HepG2 (cell line): ENCODE measurements around the gene RAPH1. TPM values are rescaled to one million over a fixed set of nuclear protein-coding genes. Genes with fewer than 3 reads are reported as not detected.

Experiments
- AGO1 ChIP-seq: fragments of 200-400 bp; formaldehyde crosslinking; IDR thresholded peaks from 2 replicates; pipeline ENCODE4 v1.6.1; 2017; ENCODE audit warnings: mild to moderate bottlenecking, low read depth, low read length, moderate library complexity; ENCODE audit not compliant: poor library complexity, severe bottlenecking
- ATM ChIP-seq: fragments of 450-650 bp; IDR thresholded peaks from 2 replicates; pipeline ENCODE4 v1.7.1; 2017; ENCODE audit warnings: mild to moderate bottlenecking, borderline replicate concordance
- ATRX ChIP-seq: sonication (generic); formaldehyde crosslinking; IDR thresholded peaks from 2 replicates; pipeline ENCODE4 v1.4.0; 2020; ENCODE audit warnings: missing genetic modification reagents, borderline replicate concordance
- HNF4A ChIP-seq: sonication (generic); formaldehyde crosslinking; IDR thresholded peaks from 2 replicates; pipeline ENCODE4 v1.4.0; 2020; ENCODE audit warnings: missing genetic modification reagents
- JARID2 ChIP-seq: sonication (generic); formaldehyde crosslinking; IDR thresholded peaks from 2 replicates; pipeline ENCODE4 v1.8.1; 2023; ENCODE audit warnings: missing genetic modification reagents, inconsistent platforms; ENCODE audit not compliant: insufficient replicate concordance
- KLF12 ChIP-seq: sonication (generic); formaldehyde crosslinking; IDR thresholded peaks from 2 replicates; pipeline ENCODE4 v1.4.0; 2020; ENCODE audit warnings: missing genetic modification reagents, borderline replicate concordance
- MXD1 ChIP-seq: sonication (generic); formaldehyde crosslinking; IDR thresholded peaks from 2 replicates; pipeline ENCODE4 v1.4.0; 2020; ENCODE audit warnings: mild to moderate bottlenecking, missing genetic modification reagents
- PAXIP1 ChIP-seq: sonication (generic); formaldehyde crosslinking; conservative IDR thresholded peaks from 2 replicates; pipeline ENCODE4 v1.4.0; 2020; ENCODE audit warnings: mild to moderate bottlenecking, missing genetic modification reagents, moderate library complexity
- TAF15 ChIP-seq: fragments of 200-400 bp; formaldehyde crosslinking; IDR thresholded peaks from one replicate; pipeline ENCODE4 v1.6.1; 2018; ENCODE audit warnings: mild to moderate bottlenecking, low read depth, low read length; ENCODE audit not compliant: poor library complexity, severe bottlenecking
- XBP1 ChIP-seq: sonication (generic); formaldehyde crosslinking; IDR thresholded peaks from 2 replicates; pipeline ENCODE4 v1.5.0; 2020; ENCODE audit warnings: missing genetic modification reagents
- ZBTB1 ChIP-seq: sonication (generic); formaldehyde crosslinking; IDR thresholded peaks from 2 replicates; pipeline ENCODE4 v1.4.0; 2020; ENCODE audit warnings: missing genetic modification reagents, borderline replicate concordance
- ZBTB49 ChIP-seq: sonication (generic); formaldehyde crosslinking; IDR thresholded peaks from 2 replicates; pipeline ENCODE4 v1.4.0; 2020; ENCODE audit warnings: missing genetic modification reagents, borderline replicate concordance
- ZHX1 ChIP-seq: sonication (generic); formaldehyde crosslinking; IDR thresholded peaks from 2 replicates; pipeline ENCODE4 v1.8.1; 2022; ENCODE audit warnings: low read depth, mild to moderate bottlenecking, missing genetic modification reagents
- ZNF276 ChIP-seq: sonication (generic); formaldehyde crosslinking; IDR thresholded peaks from 2 replicates; pipeline ENCODE4 v1.4.0; 2020; ENCODE audit warnings: mild to moderate bottlenecking, low read depth, missing genetic modification reagents
- ZNF33B ChIP-seq: sonication (generic); formaldehyde crosslinking; IDR thresholded peaks from 2 replicates; pipeline ENCODE4 v1.5.1; 2020; ENCODE audit warnings: mild to moderate bottlenecking, missing genetic modification reagents
- ZNF354B ChIP-seq: sonication (generic); formaldehyde crosslinking; IDR thresholded peaks from 2 replicates; pipeline ENCODE4 v1.8.0; 2022; ENCODE audit warnings: mild to moderate bottlenecking, missing genetic modification reagents
- ZNF776 ChIP-seq: sonication (generic); formaldehyde crosslinking; IDR thresholded peaks from 2 replicates; pipeline ENCODE4 v1.4.0; 2020; ENCODE audit warnings: mild to moderate bottlenecking, missing genetic modification reagents
- ZNF777 ChIP-seq: sonication (generic); formaldehyde crosslinking; IDR thresholded peaks from 2 replicates; pipeline ENCODE4 v1.4.0; 2020; ENCODE audit warnings: missing genetic modification reagents
- polyA plus RNA-seq, 8 experiments: library from polyadenylated mRNA; depleted of rRNA in 3 of 8; stranded (reverse) in 7 of 8; unstranded in 1 of 8; fragments of >200 nt; fragmentation: Illumina TruSeq in 4 of 8; extraction: Trizol in 4 of 8; gene quantifications; 2 replicates each; pipeline versions ENCODE4 v1.2.1 to v1.2.3, GENCODE V29; 2011 to 2016; ENCODE audit warnings: low read depth in 4 of 8, missing spikeins in 1 of 8, mixed read lengths in 1 of 8; ENCODE audit not compliant: insufficient read depth in 1 of 8
- total RNA-seq, 5 experiments: library from RNA; depleted of rRNA; stranded (reverse); fragments of >200 nt; fragmentation: Illumina TruSeq; extraction: Trizol; gene quantifications; 2 replicates each; pipeline ENCODE4 v1.2.3, GENCODE V29; 2016; ENCODE audit warnings: low read depth in 1 of 5

Gene RAPH1
- total and polyA plus RNA-seq, 2 of the 13 experiments (the other 11 are each of a cell fraction or from before 2014, with no cell fraction given), result 5.3 to 6.7 TPM

GRCh38 chr2:203535078-203535783 lies at the start of gene RAPH1 (continued):
- TF ChIP-seq AGO1 (no peak), ZBTB1 (CRISPR knock-in tag) (no peak), ATM (no peak), TAF15 (no peak), ZNF354B (CRISPR knock-in tag) (no peak), PAXIP1 (no peak), ATRX (CRISPR knock-in tag) (no peak), ZBTB49 (CRISPR knock-in tag) (no peak), JARID2 (CRISPR knock-in tag) (peak; percentile 57), ZNF276 (CRISPR knock-in tag) (no peak; the same call in 1 of the 2 replicates), ZHX1 (CRISPR knock-in tag) (peak; percentile 82; the same call in 1 of the 2 replicates), MXD1 (CRISPR knock-in tag) (peak; percentile 36; the same call in 1 of the 2 replicates), XBP1 (CRISPR knock-in tag) (no peak), KLF12 (CRISPR knock-in tag) (no peak), HNF4A (CRISPR knock-in tag) (no peak), ZNF777 (CRISPR knock-in tag) (peak; percentile 62; the same call in 1 of the 2 replicates), ZNF776 (peak; percentile 49; the same call in 1 of the 2 replicates), ZNF33B (CRISPR knock-in tag) (no peak)
